Aortic smooth muscle cell (primary cell): ENCODE results near the gene SSR3. TPM values are rescaled to one million over a fixed set of nuclear protein-coding genes. Genes with fewer than 3 reads are reported as not detected.

Experiments
- total RNA-seq: library from RNA; depleted of rRNA; stranded (reverse); fragments of >200 nt; gene quantifications from 2 replicates; pipeline ENCODE4 v1.2.3, GENCODE V29; 2014

SSR3 gene
- total RNA-seq = 264 and 322 TPM in 2 replicates

DNA sequence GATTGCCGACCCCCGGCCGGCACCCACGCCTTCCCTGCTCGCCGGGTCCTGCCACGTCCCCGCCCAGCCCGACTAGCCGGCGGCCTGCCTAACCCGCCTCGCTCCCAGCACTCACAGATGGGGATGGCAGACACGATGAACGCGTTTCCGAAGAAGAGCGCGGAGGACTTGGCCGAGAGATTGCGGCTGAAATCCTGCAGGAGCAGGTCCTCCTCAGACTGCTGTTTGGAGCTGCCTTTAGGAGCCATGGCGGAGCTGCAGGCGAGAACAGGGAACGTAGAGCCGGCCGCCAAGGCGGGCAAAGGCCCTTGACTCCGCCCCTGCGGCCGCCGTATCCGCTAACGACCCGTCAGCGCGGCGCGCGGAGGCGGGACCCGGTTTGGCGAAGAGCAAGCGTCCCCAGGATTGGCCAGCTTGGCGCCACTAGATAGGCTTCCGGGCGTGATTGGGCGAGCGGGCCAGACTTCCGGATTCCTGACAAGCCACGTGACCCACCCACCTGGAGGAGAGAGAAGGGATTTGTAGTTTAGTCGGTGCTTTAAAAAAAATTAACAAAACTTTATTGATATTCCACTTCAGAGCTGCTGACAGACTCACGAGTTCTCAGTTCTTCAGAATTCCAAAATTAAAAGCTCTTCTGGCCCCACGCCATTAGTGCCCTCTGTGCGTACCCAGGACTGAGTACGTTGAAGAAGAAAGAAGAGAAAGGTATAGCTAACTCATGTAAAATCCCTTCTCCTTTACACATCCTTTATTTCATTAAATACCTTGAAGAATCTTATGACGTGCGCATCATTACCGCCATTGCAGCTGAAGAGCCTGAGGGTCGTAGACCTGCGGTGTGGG is at the start of gene SSR3:
TSS of gene SSR3 (minus strand) at position 276 of the 846 bp plus-strand sequence. CDS start at position 248, 28 bp downstream.

Other genes with a start within 250 kb of the SSR3 start
- gene TIPARP, start 119.5 kb upstream of the SSR3 start, total RNA-seq = 30.1 and 35.6 TPM in 2 replicates